Activated T-cell treated with anti-CD3 and anti-CD28 coated beads, Interleukin-2, amount 50 U/mL, for 4 hours (primary cell): ENCODE measurements around the gene TRIP13. TPM values are rescaled to one million over a fixed set of nuclear protein-coding genes. Genes with fewer than 3 reads are reported as not detected.

Source experiments
- ATAC-seq, 2 donors: fragments of 200-7000 bp; cut with Tn5 transposase; one replicate each; pipeline ENCODE4 v1.10.0; 2021
- DNase-seq: peaks from one replicate; pipeline ENCODE4 v3.0.0-alpha.2; 2020
- H3K27me3 Mint-ChIP-seq: one replicate; pipeline ENCODE4 v1.8.0; 2021; ENCODE audit warnings: low read depth, mixed read lengths
- H3K36me3 Mint-ChIP-seq: one replicate; pipeline ENCODE4 v1.8.0; 2022; ENCODE audit warnings: mixed read lengths; ENCODE audit not compliant: insufficient read depth
- H3K4me1 Mint-ChIP-seq: one replicate; pipeline ENCODE4 v1.8.0; 2021; ENCODE audit warnings: low read depth, mixed read lengths
- H3K4me3 Mint-ChIP-seq: one replicate; pipeline ENCODE4 v1.8.0; 2021; ENCODE audit warnings: mild to moderate bottlenecking, moderate library complexity, mixed read lengths
- H3K9me3 Mint-ChIP-seq: one replicate; pipeline ENCODE4 v1.8.0; 2021; ENCODE audit warnings: mixed read lengths
- total RNA-seq, 3 donors: library from RNA; stranded (reverse); gene quantifications; one replicate each; pipeline ENCODE4 v1.2.1, GENCODE V29; 2021

The TRIP13 gene
- total RNA-seq, 3 donors from 2014 or later: 11.2 to 21.5 (median 18.5) TPM

DNA sequence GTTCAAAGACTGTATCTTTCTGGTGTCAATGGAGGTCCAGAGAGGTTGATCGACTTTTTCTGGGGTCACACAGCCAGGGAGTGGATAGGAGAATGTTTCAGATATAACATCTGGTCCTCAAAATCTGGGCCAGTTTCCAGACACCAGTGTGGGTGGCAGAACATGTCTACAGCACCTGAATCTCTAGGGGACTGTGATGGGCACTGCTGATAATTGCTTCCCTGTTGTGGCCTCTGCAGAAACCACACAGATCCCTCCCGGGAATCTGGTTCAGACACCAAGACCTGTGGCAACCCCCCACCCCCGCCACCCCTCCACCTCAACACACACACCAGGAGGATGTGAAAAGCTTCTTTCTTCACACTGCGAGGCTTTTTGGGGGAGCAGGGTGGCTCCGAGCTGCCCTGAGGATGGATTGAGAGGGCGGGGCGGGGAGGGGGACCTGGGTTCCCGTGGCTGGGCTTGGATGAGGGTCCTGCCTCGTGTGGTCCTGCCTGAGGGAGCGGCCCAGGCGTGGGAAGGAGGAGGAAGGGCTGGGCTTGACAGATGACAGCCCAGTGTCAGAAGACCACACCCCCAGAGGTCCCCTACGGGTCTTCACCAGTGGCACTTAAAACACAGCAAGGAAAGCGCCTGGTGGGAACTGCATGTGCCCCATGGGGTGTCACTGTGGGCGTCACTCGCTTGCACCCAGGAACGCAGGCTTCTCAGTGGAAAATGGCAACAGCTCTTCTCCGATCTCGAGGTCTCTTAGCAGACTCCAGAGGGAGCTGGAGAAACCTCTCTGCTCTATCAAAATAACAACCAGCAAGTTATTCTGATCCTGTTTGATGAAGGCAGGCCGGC is 55.2 kb downstream of the TRIP13 start:
- DNase-seq (no peak), ATAC-seq (no peak)
- H3K9me3 Mint-ChIP-seq: no peaks in the 10 kb centered on the region
- no peaks in the 10 kb centered on the region for H3K36me3 Mint-ChIP-seq
- H3K4me1 Mint-ChIP-seq: no peaks in the 10 kb centered on the region
- H3K4me3 Mint-ChIP-seq: no peak overlapping the region
- peaks cover 71% of the 10 kb centered on the region for H3K27me3 Mint-ChIP-seq

DNA sequence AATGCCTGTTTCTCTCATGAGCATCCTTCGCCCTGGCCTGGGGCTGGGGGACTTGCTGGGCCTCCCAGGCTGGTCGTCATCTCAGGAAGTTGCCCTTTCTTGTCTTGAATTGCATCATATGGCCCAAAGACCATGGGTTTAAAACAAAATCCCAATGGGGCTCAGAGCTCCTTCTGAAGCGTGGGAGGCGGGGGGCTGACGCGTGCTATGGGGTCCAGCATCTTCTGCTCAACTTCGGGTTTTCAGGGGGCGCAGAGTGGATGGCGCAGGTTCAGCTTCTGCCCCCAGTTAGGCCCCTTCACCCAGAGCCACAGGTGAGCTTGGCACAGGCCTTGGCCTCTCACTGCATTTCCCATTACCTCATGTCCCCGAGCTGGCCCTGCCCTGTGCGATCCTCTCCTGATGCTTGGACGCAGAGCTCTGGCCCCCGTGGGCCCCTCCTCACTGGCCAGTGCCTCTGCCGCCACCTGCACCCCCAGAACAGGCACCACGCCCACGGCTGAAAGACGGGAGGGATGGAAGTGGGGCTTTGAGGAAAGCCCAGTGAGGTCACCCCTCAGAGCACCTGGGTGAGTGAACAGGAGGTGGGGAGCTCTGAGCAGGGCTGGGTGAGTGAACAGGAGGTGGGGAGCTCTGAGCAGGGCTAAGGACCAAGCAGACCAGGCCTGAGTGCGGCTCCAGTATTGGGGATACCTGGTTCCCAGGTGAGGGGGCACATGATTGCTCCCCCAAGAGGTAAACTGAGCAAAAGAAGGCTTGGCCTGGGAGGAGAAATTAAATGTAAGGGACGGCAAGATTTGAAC is 56.0 kb downstream of the TRIP13 start:
- Mint-ChIP-seq H3K27me3 (peaks cover 70% of the 10 kb centered on the region), H3K9me3 (no peaks in the 10 kb centered on the region), H3K4me3 (no peak overlapping the region), H3K4me1 (no peaks in the 10 kb centered on the region), H3K36me3 (no peaks in the 10 kb centered on the region)
- DNase-seq: no peak
- ATAC-seq: no peak

DNA sequence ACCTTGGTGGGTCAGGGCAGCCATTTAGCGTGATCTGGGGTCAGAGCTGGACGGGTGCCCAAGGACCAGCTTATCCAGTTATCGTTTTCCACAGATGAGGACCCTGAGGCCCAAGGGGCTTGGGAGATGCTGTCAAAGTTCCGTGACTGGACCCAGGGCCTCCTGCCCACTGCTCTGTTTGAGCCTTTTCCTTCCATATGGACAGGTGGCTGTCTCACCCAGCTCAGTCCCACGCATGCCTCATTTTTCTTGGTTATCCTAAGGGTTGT is 56.5 kb downstream of the TRIP13 start:
- no peaks in the 10 kb centered on the region for H3K9me3 Mint-ChIP-seq
- H3K4me3 Mint-ChIP-seq: no peak overlapping the region
- peaks cover 72% of the 10 kb centered on the region for H3K27me3 Mint-ChIP-seq
- H3K4me1 Mint-ChIP-seq: no peaks in the 10 kb centered on the region
- ATAC-seq (no peak), DNase-seq (no peak)
- H3K36me3 Mint-ChIP-seq: no peaks in the 10 kb centered on the region

DNA sequence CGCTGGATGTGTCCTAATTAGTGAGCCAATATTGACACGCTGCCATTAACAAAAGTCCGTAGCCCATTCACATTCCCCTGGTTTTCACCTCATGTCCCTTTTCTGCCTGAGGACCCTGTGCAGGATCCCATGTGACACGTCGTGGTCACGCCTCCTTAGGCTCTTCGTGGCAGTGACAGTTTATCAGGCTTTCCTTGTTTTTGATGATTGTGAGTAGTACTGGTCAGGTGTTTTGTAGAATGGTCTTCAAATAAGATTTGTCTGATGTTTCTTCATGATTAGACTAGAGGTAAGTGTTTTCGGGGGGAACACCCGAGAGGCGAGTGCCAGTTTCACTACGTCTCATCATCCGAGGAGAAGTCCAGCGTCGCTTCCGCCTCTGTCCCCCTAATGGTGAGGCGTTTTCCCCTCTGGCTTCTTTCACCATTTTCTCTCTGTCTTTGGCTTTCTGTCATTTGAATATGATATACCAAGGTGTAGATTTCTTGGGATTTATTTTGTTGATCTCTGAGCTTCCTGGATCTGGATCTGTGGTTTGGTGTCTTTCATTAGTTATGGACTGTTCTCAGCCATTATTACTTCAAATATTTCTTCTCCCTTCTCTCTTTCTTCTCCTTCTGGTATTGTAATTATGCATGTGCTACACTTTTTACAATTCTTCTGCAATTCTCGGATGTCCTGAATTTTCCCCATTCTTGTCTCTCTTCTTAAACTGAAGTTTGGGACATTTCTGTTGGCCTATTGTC is 57.3 kb downstream of the TRIP13 start:
- Mint-ChIP-seq H3K36me3 (no peaks in the 10 kb centered on the region), H3K27me3 (peaks cover 68% of the 10 kb centered on the region), H3K9me3 (no peaks in the 10 kb centered on the region), H3K4me1 (no peaks in the 10 kb centered on the region), H3K4me3 (no peak overlapping the region)
- ATAC-seq: no peak
- no peak for DNase-seq

DNA sequence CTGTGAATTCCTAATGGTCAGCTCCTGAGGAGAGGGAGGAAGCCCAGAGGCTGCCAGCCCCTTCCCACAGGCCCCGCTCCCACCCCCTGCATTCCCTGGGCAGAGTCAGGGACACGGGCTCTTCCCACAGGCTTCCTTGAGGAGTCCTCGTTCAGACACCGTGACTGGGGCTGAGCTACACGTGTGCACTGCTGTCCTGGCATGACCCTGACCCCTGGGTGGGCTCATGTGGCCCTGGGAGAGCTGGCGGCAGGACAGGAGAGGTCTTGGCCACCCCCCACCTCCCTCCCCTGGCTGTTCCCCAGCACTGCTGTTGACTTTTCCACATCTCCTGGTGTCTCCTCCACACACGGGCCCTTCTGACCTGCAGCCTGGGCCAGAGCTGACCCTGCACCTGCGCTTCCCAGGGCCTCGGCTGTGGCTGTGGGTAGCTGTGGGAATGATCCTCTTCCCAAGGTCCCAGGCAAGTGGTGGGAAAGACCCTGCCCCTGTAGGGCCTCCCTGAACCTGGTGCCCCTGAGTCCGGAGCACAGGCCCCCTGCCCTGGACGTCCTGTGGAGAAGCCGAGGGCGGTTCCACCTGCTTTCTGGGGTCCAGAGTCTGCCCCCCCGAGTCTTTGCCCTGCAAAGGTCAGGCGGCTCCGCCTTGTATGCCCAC is 59.4 kb downstream of the TRIP13 start:
- ATAC-seq (no peak), DNase-seq (no peak)
- Mint-ChIP-seq H3K4me3 (no peak overlapping the region), H3K36me3 (no peaks in the 10 kb centered on the region), H3K9me3 (no peaks in the 10 kb centered on the region), H3K27me3 (peaks cover 69% of the 10 kb centered on the region), H3K4me1 (peaks cover 4% of the 10 kb centered on the region)

DNA sequence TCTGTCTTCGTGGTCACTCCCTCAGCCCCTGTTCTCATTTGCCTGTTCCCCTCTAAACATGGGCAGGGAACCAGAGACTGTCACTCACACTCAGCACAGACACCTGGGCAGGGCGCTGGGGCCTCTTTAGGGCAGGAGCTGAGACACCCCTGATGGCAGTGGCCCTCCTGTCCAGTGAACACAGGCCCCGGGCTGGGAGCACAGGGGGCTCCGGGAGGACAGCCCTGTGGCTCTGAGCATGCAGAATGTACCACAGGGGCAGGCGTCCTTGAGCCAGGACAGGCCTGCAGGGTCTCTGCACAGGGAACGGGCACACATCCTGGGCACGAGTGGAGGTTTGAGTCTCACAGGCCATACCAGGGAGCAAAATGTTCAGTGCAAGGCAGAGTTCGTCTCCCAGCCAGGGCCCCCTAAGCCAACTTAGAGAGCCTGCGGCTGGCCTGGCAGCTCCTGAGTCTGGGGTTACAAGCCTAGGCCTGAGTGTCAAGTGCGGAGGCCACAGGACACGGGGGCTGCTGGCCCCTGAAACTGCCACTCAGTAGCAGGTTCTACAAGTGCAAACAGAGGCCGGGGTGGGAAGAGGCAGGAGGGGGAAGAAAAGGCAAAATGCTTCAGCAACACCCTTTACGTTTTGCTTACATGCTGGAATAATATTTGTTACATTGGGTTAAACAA is 60.0 kb downstream of the TRIP13 start:
- Mint-ChIP-seq H3K4me1 (peaks cover 10% of the 10 kb centered on the region), H3K27me3 (peaks cover 62% of the 10 kb centered on the region), H3K9me3 (no peaks in the 10 kb centered on the region), H3K4me3 (no peak overlapping the region), H3K36me3 (no peaks in the 10 kb centered on the region)
- DNase-seq (no peak), ATAC-seq (no peak)

DNA sequence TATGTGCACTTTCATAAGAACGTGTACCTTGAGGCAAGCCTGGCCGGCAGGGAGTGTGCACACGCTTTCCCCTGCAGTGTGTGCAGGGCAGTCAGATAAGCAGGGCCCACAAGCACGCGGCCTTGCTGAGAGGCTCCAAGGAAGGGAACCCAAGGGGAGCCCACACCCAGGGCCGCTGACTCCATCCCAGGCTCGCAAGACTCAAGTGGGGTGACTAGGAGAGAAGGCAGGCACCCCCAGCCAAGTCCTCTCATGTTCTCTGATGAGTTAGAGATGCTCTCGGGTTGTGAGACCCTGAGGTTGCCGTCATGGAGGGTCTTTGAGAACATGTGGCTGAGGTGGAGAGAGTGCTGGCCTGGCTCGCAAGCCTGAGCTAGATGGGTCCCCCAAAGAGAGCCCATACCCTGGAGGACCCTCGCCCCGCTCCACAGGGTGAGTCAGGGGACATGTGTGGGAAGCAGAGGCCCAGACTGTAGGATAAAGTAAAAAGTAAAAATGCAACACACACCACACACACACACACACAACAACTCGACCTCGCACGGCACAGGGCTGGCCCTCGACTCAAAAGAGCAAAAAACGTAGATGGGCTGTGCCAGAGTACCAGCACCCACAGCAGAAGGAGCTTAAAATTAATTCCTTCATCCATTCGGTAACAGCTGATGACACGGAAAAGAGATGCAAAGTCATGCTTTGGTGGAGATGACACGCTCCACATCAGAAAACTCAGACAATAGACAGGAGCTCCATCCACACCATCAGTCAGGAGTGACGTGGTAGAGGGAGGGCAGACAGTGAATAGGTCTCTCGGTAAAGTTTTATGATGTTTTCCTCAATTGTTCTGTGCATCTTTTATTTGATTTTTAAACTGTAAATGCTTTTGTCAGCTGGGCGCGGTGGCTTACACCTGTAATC is 61.1 kb downstream of the TRIP13 start:
- Mint-ChIP-seq H3K4me1 (peaks cover 13% of the 10 kb centered on the region), H3K36me3 (no peaks in the 10 kb centered on the region), H3K4me3 (no peak overlapping the region), H3K9me3 (no peaks in the 10 kb centered on the region), H3K27me3 (peaks cover 54% of the 10 kb centered on the region)
- no peak for ATAC-seq
- no peak for DNase-seq

DNA sequence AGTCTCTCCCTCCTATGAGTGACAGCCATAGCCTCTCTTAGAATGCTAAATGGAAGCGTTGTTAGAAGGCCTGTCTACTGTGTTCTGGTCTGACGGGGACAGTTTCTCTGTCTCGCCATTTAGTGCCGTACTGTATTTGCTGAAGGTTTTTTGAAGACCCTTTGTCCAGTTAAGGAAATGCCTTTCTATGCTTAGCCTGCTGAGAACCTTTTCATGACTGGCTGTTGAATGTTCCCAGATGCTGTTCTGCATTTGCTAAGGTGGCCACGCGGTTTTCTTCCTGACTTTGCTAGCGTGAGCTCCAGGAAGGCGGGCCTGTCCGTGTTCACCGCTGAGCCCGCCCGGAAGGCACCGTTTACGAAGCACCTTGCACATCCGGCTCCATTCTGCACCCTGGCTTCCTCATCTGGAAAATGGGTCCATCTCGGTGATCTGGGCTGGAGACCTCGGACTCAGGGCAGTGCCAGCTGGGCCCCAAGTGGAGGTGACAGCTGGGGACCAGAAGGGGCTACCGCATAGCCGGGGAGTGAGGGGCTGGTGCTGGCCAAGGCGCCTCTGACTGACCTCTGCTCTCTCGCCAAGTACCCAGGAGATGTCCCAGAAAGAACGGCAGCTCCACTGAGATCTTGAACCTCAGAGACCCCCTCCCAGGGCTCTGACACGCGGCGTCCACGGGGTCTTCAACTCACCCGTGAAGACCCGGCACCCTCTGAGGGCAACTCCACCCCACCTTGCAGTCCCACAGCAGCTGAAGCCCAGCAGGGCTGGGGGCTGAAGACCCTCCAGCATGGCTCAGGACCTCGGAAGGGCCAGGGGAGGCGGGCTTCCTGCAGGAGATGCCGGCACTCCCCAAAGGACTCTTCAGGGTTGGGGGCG is 63.4 kb downstream of the TRIP13 start:
- H3K4me3 Mint-ChIP-seq: no peak overlapping the region
- H3K9me3 Mint-ChIP-seq: no peaks in the 10 kb centered on the region
- H3K27me3 Mint-ChIP-seq: peaks cover 38% of the 10 kb centered on the region
- no peak for ATAC-seq
- H3K36me3 Mint-ChIP-seq: no peaks in the 10 kb centered on the region
- H3K4me1 Mint-ChIP-seq: peaks cover 13% of the 10 kb centered on the region
- DNase-seq: no peak

DNA sequence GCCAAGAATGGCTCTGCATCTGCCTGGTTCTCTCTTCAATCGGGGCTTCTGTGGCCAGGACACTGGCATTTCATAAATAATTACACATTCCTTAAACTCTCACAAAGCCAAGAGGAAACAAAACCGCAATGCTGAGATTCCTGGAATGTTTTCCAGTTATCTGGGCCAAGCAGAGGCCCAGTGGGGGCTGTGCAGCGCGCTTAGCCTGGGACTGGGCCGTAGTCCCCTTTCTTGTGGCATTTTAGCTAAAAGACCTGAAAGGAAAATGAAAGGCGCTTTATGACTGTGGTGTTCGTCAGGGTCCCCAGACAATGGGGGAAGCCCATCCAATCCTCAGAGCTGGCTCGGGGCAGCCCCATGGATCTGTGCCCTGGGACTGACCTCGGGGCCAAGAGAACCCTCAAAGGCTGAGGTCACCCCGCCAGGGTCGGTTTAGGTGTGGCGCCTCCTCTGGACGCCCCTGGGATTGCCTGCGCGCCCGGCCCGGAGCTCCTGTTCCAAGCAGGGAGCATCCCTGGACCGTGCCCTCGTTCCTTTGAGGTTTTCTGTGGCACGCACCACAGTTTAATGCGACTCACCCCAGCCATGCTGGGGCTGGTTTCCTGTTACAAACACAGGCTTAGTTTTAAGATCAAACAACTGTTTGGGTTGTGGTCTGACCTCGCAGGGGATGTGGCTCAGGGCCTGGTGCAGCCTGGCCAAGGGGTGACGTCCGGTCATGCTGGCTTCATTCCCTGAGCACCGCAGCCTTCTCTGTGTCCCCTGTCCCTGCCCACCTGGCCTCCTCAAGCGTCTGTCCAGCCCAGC is 64.5 kb downstream of the TRIP13 start:
- Mint-ChIP-seq H3K4me3 (no peak overlapping the region), H3K27me3 (peaks cover 33% of the 10 kb centered on the region), H3K36me3 (no peaks in the 10 kb centered on the region), H3K4me1 (peaks cover 13% of the 10 kb centered on the region), H3K9me3 (no peaks in the 10 kb centered on the region)
- peak; percentile 79 to 86 for ATAC-seq
- no peak for DNase-seq

DNA sequence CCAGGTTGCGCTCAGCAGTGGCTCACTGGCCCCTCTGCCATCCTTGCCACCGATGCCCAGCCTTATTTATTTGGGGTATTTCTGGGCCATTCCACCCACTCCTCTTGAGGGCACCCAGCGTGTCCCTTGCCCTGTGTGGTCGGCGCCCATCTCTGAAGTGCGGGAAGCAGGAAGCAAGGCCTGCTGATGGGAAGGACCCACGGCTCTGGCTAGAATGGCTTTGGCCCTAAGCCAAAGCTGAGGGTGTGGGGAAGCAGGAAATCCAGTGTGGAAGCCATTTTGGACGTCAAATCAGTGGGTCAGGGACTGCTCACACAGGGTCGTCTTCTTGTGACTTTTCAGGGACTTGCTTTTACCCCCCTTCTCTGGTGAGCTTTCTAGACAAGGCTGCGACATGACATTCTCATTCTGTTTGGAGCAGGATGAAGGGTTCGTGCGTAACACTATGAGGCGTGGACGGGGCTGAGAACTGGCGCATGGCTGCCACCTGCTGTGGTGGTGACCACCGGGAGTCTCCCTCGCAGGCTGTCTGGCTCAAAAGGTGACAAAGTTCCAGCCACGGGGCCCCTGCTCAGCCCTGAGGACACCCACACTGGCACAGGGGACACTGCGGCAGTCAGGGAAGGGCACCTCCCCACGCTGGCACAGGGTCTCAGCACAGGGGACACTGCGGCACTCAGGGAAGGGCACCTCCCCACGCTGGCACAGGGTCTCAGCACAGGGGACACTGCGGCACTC is 65.2 kb downstream of the TRIP13 start:
- peaks cover 32% of the 10 kb centered on the region for H3K27me3 Mint-ChIP-seq
- no peak for ATAC-seq
- no peak for DNase-seq
- H3K9me3 Mint-ChIP-seq: no peaks in the 10 kb centered on the region
- H3K36me3 Mint-ChIP-seq: no peaks in the 10 kb centered on the region
- H3K4me3 Mint-ChIP-seq: no peak overlapping the region
- peaks cover 13% of the 10 kb centered on the region for H3K4me1 Mint-ChIP-seq
